Cardiac fibroblast (primary cell): Measurements from ENCODE around the gene ERGIC1.

ENCODE experiments used
- DNase-seq, 2 donors: peaks; one replicate each; pipeline versions ENCODE4 v3.0.0 to v3.0.0-alpha.2; 2010; ENCODE audit warnings: low read depth in 2 of 2
- H3K4me3 ChIP-seq, 2 donors: replicated peaks in 1 of 2; 1 replicate in 1 of 2; 2 replicates in 1 of 2; pipeline ENCODE4 v1.5.1; 2011; ENCODE audit warnings: low read depth in 2 of 2, low read length in 2 of 2, mild to moderate bottlenecking in 2 of 2, moderate library complexity in 1 of 2
- TF ChIP-seq, protein P1 (sequence below): IDR thresholded peaks from one replicate; pipeline ENCODE4 v1.5.1; 2011; ENCODE audit warnings: low read depth, mild to moderate bottlenecking, low read length, inconsistent platforms

Gene ERGIC1

DNA sequence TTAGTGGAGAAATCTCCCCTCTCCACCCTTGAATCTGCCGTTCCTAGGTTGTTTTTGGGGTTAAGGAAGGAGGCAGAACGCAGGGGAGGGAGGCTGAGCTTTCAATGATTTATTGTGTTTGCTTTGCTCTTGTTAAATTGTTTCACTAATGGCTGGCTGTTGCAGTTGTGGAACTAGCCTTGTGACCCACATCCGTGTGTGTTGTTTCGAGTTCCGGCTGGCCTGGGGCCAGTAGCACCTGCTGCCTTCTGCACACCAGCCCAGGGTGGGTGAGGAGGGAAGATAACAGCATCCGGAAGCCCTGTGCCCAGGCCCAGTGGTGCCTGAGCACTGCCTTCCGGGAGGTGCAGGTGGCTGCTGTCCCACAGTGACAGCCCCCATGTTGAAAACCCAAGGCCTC is 3.6 kb downstream of the ERGIC1 start:
- TF ChIP-seq, protein P1, sequence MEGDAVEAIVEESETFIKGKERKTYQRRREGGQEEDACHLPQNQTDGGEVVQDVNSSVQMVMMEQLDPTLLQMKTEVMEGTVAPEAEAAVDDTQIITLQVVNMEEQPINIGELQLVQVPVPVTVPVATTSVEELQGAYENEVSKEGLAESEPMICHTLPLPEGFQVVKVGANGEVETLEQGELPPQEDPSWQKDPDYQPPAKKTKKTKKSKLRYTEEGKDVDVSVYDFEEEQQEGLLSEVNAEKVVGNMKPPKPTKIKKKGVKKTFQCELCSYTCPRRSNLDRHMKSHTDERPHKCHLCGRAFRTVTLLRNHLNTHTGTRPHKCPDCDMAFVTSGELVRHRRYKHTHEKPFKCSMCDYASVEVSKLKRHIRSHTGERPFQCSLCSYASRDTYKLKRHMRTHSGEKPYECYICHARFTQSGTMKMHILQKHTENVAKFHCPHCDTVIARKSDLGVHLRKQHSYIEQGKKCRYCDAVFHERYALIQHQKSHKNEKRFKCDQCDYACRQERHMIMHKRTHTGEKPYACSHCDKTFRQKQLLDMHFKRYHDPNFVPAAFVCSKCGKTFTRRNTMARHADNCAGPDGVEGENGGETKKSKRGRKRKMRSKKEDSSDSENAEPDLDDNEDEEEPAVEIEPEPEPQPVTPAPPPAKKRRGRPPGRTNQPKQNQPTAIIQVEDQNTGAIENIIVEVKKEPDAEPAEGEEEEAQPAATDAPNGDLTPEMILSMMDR = no peak
- H3K4me3 ChIP-seq = no peak overlapping the region
- no peak for DNase-seq

DNA sequence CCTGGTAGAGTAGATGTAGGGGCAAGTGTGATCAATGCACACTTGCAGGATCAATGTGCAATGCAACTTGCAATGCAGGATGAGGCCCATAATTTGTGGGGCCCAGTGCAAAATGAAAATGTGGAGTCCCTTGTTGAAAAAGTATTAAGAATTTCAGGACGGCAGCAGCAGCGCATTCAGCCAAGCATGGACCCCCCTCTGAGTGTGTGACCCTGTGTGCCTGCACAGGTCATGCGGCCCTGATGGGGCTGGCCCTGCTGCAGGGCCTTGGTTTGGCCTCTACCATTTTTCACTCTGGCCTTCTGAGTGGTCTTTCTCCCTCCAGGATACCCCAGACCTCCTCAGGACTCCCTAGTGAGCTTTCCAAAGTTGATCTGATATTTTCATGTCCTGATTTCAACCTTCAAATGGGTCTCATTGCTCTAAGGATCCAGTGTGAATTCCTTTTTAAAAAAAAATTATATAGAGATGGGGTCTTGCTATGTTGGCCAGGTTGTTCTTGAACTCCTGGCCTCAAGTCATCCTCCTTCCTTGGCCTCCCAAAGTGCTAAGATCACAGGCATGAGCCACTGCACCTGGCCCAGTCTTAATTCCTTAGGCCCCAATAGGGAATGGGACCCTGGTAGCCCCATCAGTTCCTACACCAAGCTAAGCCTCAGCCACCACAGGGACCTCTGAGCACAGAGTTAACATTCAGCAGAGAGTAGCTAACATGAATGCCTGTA is 4.3 kb downstream of the ERGIC1 start:
- no peak overlapping the region for H3K4me3 ChIP-seq
- DNase-seq = no peak
- TF ChIP-seq, protein P1 = no peak

DNA sequence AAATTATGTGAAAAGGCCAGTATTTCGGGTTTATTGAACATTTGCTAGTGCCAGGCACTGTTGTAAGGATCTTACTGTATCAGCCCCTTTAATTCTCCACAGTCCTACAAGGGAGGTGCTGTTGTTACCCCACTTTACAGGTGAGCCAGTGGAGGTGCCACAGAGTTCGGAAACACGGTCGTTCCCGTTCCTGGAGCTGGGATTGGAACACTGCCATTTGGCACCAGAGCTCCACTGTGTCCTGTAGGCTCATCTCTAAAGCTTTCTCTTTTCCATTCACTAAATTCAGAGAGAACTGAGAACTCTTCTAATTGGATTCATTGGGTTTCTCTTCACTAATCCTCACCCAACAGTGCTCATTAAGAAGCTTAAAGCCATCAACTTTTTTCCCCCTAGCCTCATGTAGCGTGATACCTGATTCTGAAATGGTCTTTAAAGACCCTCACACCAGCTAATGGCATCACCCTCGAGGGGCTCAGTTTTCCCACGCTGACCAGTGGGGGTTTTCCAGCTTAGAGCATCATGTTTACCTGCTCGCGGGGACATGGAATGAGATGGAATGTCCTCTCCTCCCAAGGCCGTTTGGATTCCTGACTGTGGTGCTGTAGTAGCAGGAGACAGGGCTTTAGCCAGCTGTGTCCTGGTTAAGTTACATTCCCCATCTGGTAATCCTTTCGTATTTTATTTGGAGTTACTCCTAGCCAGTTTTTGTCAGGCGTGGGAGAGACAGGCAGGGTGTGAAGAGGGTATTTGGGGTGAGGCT is 5.8 kb downstream of the ERGIC1 start:
- TF ChIP-seq, protein P1 = no peak
- H3K4me3 ChIP-seq = no peak overlapping the region
- no peak for DNase-seq

DNA sequence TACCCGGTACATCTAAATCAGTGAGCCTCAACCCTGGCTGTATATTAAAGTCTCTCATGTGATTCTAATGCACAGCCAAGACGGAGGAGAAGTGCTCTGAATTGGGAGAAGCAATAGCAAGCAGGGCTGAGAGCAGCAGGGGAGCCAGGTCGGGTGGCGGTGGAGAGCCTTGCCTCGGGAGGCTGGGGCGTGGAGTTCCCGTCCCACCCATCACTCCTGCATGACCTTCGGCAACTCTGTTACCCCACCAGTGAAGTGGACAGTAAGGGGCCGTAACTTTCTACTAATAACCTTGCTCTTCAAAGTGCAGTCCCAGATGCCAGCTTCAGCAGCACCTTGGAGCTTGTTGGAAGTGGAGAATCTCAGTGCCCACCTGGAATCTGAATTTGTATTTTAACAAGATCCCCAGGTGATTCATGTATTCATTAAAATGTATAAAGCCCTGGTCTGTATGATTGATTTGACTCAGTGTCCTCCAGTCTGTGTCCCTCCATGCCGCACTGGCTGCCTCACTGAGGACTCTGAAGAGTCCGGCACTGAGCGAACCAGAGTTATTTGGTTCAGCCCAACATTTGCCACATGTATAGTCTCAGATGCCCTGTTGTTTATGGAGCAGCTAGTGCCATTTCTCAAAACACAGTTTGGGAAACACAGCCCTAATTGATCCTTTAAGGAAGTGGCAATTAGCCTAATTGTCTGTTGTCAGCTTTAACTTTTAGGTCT is 6.5 kb downstream of the ERGIC1 start:
- TF ChIP-seq, protein P1 = no peak
- no peak overlapping the region for H3K4me3 ChIP-seq
- DNase-seq = no peak

DNA sequence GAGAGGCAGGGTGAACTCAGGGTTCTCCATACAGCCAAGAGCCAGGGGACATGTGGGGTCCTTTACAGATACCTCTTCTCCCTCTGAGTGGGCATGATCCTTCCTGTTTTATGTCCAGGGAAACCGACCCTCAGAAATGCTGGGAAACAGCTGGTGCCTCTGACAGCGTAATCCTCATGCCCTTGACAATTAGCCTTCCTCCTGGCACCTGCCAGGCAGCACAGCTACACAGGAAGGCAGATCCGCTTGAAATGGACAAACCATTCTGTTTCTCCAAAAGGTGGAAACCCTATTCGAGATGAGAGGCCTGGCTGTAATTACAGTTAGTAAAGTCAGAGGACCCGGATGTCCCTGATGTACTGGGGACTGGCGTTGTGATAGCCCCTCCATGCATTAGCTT is 7.2 kb downstream of the ERGIC1 start:
- TF ChIP-seq, protein P1 = no peak
- DNase-seq = no peak
- H3K4me3 ChIP-seq = no peak overlapping the region

DNA sequence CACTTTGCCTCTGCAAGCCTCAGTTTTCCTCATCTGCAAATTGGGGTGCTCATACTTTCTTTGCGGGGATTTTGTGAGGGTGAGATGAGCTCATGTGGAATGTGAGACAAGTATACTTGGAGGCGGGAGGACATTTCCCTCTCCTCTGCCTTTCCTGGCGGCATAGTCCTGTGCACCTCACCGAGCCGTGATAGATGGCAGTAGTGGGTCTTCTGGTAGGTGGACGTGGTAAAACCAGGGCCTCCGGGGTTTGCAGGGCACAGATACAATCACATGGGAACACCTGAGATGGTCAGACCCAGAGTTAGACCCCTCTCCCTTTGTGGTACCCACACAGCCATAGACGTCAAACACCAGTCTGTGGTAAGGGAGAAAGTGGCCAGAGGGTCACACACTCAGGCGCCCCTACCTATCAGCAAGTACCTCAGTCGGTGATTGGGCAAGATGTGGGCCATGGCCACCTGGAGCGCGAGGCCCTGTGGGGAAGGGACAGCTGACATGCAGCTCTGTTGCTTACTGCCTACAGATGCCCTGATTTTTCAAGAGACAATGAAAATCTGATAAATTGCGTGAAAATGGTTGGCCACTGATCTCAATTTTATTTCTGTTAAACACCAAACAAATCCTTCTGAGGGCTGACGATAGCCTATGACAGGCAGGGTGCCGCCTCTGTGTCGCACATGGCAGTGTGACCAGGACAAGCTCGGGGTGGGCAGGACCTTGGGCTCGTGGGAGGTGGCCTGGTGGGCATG is 9.9 kb downstream of the ERGIC1 start:
- TF ChIP-seq, protein P1 = no peak

More for the DNA sequence above, 9.9 kb downstream of the ERGIC1 start:
- DNase-seq = no peak
- no peak overlapping the region for H3K4me3 ChIP-seq
